Stimulated activated CD4-positive, alpha-beta T cell treated with anti-CD3 and anti-CD28 coated beads, TNF-alpha, amount 100 ng/mL, for 24 hours (primary cell): Measurements from ENCODE around the gene PPDPF.

Experiments used
- DNase-seq, 3 experiments: peaks; one replicate each; pipeline ENCODE4 v3.0.0-alpha.2; 2020; ENCODE audit warnings: low read depth in 3 of 3

Gene PPDPF

GRCh38 chr20:63487116-63487764, 33.3 kb upstream of the PPDPF start:
- no peak for DNase-seq

- no peak for DNase-seq
These were observed 32.8 kb upstream of the PPDPF start for GRCh38 chr20:63487781-63488241.

- no peak for DNase-seq
These were observed 32.0 kb upstream of the PPDPF start for GRCh38 chr20:63488315-63489251.

DNA sequence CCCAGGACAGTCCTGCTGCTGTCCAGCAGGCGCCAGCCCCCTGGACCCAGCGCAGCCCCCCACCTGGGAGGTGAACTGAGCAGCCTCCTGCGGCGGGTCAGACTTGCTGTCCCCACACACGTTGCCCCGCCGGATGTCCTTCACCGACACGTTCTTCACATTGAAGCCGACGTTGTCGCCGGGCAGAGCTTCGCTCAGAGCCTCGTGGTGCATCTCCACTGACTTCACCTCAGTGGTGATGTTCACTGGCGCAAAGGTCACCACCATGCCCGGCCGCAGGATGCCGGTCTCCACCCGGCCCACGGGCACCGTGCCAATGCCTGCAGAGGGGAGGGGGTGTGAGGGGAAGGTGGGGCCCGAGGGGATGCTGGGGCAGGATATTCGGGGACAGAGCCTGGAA, 30.1 kb upstream of the PPDPF start:
- DNase-seq, result no peak

- no peak for DNase-seq
These were observed 29.5 kb upstream of the PPDPF start for GRCh38 chr20:63491078-63491477.

DNA sequence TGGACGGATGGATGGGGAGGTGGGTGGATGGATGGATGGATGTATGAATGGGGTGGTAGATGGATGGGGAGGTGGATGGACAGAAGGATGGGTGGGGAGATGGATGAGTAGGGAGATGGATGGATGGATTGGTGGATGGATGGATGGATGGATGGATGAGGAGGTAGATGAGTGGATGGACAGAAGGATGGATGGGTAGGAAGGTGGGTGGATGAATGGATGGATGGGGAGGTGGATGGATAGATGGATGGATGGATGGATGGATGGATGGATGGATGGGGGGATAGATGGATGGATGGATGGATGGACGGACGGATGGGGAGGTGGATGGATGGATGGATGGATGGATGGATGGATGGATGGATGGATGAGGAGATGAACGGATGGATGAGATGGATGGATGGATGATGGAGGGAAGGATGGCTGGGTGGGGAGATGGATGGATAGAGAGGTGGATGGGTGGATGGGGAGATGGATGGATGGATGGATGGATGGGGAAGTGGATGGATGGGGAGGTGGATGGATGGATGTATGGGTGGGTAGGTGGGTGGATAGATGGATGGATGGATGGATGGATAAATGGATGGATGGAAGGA, 28.8 kb upstream of the PPDPF start:
- DNase-seq, result no peak

GRCh38 chr20:63492518-63492917, 28.0 kb upstream of the PPDPF start:
- DNase-seq, result no peak

DNA sequence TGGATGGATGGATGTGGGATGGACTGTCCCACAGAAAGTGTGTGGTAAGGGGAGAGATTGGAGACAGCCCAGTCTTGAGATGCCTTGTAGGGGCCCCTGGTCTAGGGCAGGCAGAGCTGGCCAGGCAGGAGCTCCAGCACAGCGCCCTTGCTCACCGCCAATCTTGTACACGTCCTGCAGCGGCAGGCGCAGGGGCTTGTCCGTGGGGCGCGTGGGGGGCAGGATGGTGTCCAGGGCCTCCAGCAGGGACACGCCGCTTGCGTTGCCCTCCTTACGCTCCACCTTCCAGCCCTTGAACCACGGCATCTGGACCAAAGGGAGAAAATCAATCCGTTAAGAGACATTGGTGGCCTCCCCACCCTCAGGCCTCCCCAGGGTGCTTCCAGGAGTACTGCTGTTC, 27.6 kb upstream of the PPDPF start:
- no peak for DNase-seq

- no peak for DNase-seq
These were observed 27.0 kb upstream of the PPDPF start for GRCh38 chr20:63493563-63494020.

DNA sequence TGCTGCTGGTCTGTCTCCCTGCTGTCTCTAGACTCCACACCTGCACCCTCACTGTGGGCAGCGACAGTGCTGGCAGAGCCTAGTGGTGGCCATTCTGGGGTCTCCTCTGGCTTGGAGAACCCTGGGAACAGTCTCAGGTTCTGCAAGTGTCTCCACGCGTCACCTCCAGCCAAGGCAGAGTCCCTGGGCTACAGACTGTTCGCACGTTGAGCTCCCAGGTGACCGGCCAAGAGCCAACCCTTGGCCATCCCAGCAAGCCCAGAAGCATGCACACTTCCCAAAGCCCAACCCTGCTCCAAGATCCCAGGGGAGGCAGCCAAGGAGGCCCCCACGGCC, 26.5 kb upstream of the PPDPF start:
- no peak for DNase-seq

GRCh38 chr20:63494420-63495166, 26.0 kb upstream of the PPDPF start:
- no peak for DNase-seq

DNA sequence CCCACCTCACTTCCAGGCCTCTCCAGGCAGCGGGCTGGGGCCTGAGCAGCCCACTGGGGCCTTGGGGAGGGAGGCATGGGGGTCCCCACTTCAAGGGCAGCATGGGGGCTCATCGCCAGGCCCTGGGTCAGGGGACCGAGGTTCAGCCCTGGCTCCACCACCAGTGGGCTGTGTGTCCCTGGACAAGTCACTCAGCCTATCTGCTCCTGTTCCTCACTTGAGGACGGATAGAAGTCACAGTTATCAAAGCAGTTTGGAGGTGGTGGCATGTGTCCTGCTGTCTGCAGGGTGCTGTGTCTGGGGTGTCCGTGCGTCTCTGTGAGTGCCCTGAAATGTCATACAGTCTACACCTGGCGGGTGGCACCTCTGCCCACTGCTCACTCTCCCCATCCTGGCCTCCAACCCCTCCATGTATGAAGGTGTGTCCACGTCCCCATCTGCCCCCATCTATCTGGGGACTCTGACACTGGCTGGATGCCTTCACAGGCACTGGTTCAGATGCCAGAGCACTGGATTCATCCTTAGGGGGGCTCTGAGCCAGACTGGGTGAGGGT, 25.3 kb upstream of the PPDPF start:
- no peak for DNase-seq

DNA sequence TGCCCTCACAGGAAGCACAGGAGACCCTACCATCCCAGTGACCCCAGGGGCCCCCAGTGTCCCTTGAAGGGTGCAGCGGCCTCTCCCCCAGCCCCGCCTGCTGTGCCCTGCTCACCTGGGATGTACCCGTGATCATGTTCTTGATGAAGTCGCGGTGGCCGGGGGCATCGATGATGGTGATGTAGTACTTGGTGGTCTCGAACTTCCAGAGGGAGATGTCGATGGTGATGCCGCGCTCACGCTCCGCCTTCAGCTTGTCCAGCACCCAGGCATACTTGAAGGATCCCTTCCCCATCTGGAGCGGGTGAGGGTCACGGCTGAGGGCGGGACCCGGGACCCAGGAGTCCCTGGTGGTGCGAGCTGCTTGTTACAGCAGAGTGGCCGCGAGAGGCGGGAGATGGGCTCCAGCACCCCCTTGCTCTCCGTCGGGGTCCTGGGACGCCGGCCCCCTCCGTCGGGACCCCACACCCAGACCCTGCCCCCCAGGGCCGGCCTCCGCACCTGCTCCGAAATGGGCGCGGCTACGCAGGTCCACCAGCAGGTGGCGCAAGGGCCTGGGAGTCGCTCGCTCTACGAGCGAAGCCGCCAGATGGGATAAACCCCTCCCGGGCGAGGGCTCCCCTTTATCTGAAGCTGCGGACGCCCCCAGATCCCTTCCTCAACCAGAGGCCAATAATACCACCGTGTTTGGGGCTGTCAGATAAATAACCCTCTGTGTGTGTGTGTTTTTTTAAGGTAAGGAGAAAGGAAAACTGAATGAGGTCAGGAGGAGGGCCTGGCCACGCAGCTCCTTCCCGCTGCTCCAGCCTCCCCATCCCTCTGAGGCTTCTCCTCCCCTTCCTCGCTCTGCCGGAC, 24.6 kb upstream of the PPDPF start:
- DNase-seq, result peak; percentile 58 to 71 (median 70)

- DNase-seq, result no peak
These were observed 23.9 kb upstream of the PPDPF start for GRCh38 chr20:63496596-63497120.

DNA sequence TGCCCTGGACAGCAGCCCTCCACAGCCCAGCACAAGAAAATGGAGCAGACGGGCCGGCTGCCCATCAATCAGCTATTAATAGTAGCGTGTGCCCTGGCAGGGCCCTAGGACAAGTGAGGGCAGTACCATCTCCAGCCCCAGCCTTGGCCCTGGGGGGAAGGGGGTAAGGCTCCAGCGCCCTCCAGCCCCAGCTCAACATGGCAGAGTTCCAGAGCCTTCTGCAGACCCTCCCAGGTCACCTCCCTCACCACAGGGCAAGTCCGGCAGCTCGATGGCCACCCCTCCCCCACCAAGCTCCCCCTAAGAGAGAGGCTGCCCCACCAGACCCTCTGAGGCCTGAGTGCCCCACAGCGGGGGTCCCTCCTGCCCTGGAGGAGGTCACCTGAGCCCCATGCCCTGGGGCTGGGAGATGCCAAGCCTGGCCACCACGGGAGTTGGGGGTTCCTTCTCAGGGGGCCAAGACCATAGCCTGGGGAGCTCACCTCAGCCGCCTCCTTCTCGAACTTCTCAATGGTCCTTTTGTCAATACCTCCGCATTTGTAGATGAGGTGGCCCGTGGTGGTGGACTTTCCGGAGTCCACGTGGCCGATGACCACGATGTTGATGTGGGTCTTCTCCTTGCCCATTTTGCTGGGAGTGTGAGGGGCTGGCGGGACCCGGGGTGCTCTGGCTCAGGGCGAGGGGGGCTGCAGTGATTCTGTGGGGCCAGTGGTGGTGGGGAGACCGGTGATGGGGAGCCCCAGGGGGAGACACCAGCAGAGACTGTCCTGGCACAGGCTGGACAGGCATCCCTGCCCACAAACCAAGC, 23.2 kb upstream of the PPDPF start:
- DNase-seq, result no peak

- DNase-seq, result no peak
These were observed 22.3 kb upstream of the PPDPF start for GRCh38 chr20:63497946-63498935.

DNA sequence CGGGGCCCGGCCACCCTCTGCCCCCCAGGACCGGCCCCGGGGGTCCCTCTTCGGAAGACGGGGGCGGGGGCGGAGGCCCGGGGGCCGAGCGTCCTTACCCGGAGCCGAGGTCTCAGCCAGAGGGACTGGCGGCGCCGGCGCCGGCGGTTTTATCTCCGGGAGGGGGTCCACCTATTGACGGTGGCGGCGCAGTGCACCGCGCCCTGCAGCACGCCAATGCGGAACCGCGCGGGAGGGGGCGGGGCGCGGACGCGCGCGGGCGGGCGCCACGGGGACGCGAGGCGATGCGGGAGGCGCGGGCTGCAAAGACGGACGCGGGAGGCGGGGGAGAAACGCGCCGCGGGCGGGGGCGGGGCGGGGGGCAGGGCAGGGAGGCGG, 21.6 kb upstream of the PPDPF start, which contains the start of gene EEF1A2:
TSS of gene EEF1A2 (minus strand) at position 124 of the 378 bp plus-strand sequence. CDS start 1,320 bp downstream, outside the sequence.
- no peak for DNase-seq

- DNase-seq, result no peak
These were observed 21.1 kb upstream of the PPDPF start for GRCh38 chr20:63499338-63499969.
